Measurements from ENCODE around the gene BLOC1S3. TPM values are rescaled to one million over a fixed set of nuclear protein-coding genes. Genes with fewer than 3 reads are reported as not detected.

The BLOC1S3 gene
- total RNA-seq, 2 donors from 2014 or later: 15.0 to 16.7 TPM

GRCh38 chr19:45142726-45143110 is 35.9 kb upstream of the BLOC1S3 start:
- ATAC-seq (no peak), DNase-seq (ENCODE audit: low spot score in 2 of 2) (no peak)
- peak overlapping the region; percentile 44 to 87 for H3K27ac Mint-ChIP-seq
- peaks cover 0 to 5% of the 10 kb centered on the region in 2 donors for H3K36me3 Mint-ChIP-seq
- H3K9me3 Mint-ChIP-seq: no peaks in the 10 kb centered on the region

DNA sequence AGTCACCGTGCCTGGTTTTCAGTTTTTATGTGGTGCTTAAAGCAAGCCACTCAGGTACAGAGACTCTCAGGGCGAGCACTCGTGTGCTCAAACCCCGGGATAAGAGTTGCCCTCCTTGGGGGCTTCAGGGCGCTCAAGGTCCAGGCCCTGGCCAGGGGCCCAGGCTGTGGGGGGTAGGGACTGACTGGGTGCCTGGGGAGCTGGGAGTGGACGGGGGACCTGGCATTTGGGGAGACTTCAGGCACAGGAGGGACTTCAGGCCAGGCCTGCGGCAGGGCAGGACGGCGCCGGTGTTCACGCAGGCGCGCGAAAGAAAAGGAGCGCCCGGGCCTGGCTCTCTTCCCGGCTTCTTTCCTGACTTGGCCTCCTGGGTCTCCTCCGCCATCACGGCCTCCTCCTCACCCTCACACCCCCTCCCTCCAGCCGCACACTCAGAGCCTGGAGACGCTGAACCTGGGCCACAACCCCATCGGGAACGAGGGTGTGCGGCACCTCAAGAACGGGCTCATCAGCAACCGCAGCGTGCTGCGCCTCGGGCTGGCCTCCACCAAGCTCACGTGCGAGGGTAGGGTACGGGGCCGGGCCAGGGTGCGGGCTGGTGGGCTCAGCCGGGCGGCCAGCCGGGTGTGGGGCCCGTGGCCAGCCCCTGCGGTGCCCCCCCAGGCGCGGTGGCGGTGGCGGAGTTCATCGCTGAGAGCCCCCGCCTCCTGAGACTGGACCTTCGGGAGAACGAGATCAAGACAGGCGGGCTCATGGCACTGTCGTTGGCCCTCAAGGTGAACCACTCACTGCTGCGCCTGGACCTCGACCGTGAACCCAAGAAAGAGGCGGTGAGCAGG is 33.9 kb upstream of the BLOC1S3 start:
- H3K36me3 Mint-ChIP-seq: peaks cover 0 to 5% of the 10 kb centered on the region in 2 donors
- H3K9me3 Mint-ChIP-seq: no peaks in the 10 kb centered on the region
- DNase-seq (ENCODE audit: low spot score in 2 of 2) (no peak), ATAC-seq (no peak)
- no peak overlapping the region for H3K27ac Mint-ChIP-seq

- DNase-seq (ENCODE audit: low spot score in 2 of 2) (no peak), ATAC-seq (no peak)
- Mint-ChIP-seq H3K27ac (no peak overlapping the region), H3K36me3 (peaks cover 0 to 5% of the 10 kb centered on the region in 2 donors), H3K9me3 (no peaks in the 10 kb centered on the region)
These were observed 33.1 kb upstream of the BLOC1S3 start for GRCh38 chr19:45145270-45146189.

GRCh38 chr19:45146251-45146650 is 32.3 kb upstream of the BLOC1S3 start:
- ATAC-seq: no peak
- no peak for DNase-seq (ENCODE audit: low spot score in 2 of 2)
- H3K36me3 Mint-ChIP-seq: peaks cover 0 to 5% of the 10 kb centered on the region in 2 donors
- H3K27ac Mint-ChIP-seq: no peak overlapping the region
- no peaks in the 10 kb centered on the region for H3K9me3 Mint-ChIP-seq

DNA sequence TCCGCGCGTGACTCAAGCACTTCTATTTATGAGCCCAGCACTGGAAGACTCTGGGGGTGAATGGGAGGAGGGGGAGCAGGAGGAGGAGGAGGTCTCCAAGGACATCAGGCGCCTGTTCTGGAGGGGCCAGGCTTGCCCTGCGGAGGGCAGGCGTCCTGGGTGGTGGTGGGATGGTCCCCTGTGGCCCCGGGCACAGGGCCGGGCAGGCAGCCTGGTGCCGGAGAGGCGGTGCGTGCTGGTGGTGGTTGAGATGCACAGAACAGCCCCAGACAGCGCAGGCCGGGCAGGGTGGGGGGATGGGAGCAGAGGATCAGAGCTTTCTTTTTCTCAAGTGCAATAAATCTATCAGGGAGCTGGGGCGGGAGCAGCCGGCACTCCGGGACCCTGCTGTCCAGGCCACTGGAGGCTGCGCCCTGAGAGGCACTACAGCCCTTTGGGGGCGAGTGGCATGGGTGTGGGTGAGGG is 31.8 kb upstream of the BLOC1S3 start:
- H3K27ac Mint-ChIP-seq: no peak overlapping the region
- ATAC-seq (no peak), DNase-seq (ENCODE audit: low spot score in 2 of 2) (no peak)
- peaks cover 0 to 9% of the 10 kb centered on the region in 2 donors for H3K36me3 Mint-ChIP-seq
- no peaks in the 10 kb centered on the region for H3K9me3 Mint-ChIP-seq

DNA sequence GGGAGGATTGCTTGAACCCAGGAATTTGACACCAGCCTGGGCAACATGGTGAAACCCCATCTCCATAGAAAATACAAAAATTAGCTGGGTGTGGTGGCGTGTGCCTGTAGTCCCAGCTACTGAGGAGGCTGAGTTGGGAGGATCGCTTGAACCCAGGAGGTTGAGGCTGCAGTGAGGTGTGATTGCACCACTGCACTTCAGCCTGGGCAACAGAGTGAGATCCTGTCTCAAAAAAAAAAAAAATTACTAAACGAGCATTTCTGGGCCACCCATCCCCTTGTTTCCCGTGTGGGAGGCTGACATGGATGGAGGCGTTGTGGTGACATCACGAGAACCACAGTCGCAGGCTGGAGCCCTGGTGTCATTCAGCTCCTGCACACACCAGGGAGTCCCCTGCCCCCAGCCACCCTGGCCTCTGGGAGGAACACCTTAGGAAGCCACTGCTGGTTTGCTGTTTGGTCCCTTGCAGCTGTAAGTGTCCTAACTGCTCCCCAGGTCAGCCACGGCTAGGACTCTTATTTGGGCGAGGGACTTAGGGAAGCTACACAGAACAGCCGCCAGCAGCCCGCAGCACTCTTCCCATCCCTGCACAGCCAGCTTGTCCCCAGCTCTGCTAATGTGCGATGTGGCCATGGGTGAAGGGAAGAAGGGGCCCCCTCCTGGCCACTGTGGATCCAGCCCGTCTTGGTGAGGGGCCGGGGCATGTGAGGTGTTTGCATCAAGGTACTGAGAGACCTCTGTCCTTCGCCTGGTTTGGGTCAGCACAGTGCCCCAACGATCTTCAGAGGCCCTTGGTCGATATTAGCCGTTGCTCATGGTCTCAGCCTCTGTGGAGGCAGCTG is 30.5 kb upstream of the BLOC1S3 start:
- DNase-seq (ENCODE audit: low spot score in 2 of 2) (no peak), ATAC-seq (no peak)
- Mint-ChIP-seq H3K9me3 (peaks cover 0 to 4% of the 10 kb centered on the region in 2 donors), H3K36me3 (peaks cover 5 to 6% of the 10 kb centered on the region in 2 donors), H3K27ac (no peak overlapping the region)

DNA sequence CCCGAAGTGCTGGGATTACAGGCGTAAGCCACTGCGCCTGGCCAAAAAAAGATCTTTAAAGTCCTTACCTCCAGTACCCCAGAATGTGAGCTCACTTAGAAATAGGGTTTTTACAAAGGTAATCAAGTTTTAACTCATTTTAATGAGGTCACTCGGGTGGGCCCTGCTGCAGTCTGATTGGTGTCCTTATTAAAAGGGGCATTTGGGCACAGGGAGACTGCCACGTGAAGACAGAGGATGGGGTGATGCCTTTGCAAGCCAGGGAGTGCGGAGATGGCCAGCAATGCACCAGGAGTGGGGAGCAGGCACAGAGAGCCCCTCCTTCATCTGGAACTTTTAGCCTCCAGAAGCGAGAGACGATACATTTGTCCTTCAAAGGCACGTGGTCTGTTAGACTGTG is 29.5 kb upstream of the BLOC1S3 start:
- no peak for ATAC-seq
- peaks cover 0 to 4% of the 10 kb centered on the region in 2 donors for H3K9me3 Mint-ChIP-seq
- H3K27ac Mint-ChIP-seq: no peak overlapping the region
- no peak for DNase-seq (ENCODE audit: low spot score in 2 of 2)
- peaks cover 5 to 9% of the 10 kb centered on the region in 2 donors for H3K36me3 Mint-ChIP-seq

- DNase-seq (ENCODE audit: low spot score in 2 of 2): no peak
- Mint-ChIP-seq H3K9me3 (peaks cover 0 to 4% of the 10 kb centered on the region in 2 donors), H3K27ac (no peak overlapping the region)
These were observed 28.4 kb upstream of the BLOC1S3 start for GRCh38 chr19:45150180-45150579.

DNA sequence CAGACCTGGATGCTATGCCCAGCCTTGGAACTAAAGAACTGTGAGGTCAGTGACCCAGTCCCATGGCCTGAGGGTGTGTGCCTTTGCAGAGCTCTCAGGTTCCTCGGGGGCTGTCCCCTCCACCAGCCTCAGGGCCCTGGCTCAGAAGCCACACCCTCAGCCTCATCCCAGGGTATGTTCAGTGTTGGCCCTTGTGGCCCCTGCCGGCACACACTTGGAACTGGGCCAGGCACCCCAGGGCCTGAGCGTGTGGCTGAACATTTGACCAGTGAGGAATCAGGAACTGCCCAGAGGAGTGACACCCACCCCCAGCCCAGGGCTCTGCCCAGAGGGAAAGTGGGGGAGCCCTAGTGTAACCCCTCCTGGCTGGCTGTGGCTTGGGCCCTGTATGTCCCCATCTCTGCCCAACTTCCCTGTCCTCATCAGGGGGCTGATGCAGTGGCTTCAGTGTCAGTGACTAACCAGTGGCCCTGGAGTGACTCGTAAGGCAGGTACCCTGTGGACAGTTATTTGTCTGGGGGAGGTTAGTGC is 27.8 kb upstream of the BLOC1S3 start:
- Mint-ChIP-seq H3K9me3 (peaks cover 0 to 4% of the 10 kb centered on the region in 2 donors), H3K27ac (no peak overlapping the region)

More at GRCh38 chr19:45150180-45150579, 28.4 kb upstream of the BLOC1S3 start:
- no peak for ATAC-seq
- peaks cover 5 to 11% of the 10 kb centered on the region in 2 donors for H3K36me3 Mint-ChIP-seq

DNA sequence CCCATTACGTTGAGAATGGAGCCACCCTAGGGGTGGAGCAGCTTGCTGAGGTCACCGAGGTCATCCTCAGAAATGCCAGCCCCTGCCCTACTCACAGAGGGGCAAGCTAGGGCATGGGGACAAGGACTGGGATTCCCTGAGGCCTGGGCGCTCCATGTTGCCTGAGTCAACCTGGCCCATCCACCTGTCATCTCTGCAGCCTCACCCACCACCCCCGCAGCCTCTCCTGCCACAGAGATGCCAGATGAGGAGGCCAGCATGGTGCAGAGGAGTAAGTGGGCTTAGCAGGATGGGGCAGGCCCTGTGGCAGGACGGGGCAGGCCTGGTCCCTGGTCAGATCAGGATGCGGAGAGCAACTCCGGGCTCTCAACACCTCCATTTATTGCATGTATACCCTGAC is 27.3 kb upstream of the BLOC1S3 start:
- peaks cover 5 to 11% of the 10 kb centered on the region in 2 donors for H3K36me3 Mint-ChIP-seq
- DNase-seq (ENCODE audit: low spot score in 2 of 2): no peak
- ATAC-seq: no peak
- H3K27ac Mint-ChIP-seq: peak overlapping the region in 1 of 2 donors; percentile 7
- peaks cover 0 to 4% of the 10 kb centered on the region in 2 donors for H3K9me3 Mint-ChIP-seq

More for the DNA sequence above, 27.8 kb upstream of the BLOC1S3 start:
- DNase-seq (ENCODE audit: low spot score in 2 of 2): no peak
- peaks cover 5 to 11% of the 10 kb centered on the region in 2 donors for H3K36me3 Mint-ChIP-seq
- ATAC-seq: peak in 1 of 2 donors; percentile 34

DNA sequence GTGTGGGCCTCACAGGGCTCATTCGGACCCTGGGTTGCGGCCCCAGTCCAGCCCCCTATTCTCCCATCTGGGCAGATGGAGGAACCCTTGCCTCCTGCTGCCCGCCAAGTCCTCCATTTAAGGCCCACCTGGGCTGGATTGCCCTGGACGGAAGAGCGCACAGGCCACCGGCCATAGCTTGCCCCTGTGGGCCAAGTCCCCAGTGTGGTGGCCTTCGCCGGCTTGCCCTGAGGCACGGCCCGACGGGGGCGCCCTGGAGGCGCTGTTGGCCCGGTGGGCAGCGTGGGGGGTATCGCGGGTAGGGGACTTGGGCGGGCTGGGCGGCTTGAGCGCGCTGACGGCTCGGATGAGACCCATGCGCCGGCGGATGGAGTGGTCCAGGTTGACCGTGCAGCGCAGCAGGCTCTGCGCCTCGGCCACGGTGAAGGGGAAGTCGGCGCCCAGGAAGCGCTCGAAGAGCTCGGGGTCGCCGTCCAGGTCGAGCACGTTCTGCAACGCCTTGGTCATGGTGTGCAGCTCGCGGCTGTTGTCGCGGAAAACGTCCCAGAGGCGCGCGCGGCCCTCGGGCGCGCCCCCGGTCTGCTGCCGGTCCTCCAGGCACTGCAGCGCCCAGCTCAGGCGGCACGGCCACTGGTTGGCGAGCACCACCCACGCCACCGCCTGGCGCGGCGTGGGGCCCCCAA is 26.6 kb upstream of the BLOC1S3 start:
- no peak overlapping the region for H3K27ac Mint-ChIP-seq
- H3K9me3 Mint-ChIP-seq: peaks cover 0 to 4% of the 10 kb centered on the region in 2 donors
- peaks cover 5 to 11% of the 10 kb centered on the region in 2 donors for H3K36me3 Mint-ChIP-seq
- no peak for DNase-seq (ENCODE audit: low spot score in 2 of 2)
- no peak for ATAC-seq

DNA sequence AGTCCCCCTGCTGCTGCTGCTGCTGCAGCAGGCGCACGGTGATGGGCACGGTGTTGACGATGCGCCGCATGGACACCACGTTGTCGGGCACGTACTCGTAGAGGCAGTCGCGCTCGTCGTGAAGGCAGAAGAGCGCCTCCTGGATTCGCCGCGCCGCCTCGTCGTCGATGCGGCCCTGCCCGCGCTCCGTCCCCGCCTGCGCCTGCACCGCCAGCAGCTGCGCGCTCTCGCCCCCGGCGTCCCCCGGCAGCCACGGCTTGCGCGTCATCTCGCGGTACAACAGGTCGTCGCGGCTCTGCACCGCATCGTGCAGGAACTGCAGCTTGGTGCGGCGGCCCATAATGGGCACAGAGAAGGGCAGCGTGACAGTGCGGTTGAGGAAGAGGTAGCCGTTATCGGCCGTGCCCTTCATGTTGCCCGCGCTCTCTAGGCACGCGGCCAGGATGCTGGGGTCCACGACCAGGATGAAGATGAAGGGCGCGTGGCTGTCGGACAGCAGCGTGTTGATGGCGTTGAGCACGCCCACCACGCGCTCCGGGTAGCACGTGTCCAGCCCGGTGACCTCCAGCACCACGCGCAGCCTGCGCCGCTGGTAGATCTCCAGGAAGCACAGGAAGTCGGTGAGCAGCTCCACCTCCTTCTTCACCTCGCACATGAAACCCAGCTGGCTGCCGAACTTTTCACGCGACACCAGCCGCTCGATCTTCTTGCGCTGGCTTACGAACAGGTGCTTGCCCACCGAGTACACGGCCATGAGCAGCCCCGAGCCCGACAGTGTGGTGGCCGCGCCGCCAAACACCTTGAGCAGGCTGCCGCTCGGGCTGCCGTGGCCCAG is 25.9 kb upstream of the BLOC1S3 start:
- H3K9me3 Mint-ChIP-seq: peaks cover 0 to 4% of the 10 kb centered on the region in 2 donors
- DNase-seq (ENCODE audit: low spot score in 2 of 2): peak in 1 of 2 donors; percentile 31
- H3K27ac Mint-ChIP-seq: no peak overlapping the region
- peak; percentile 41 to 53 for ATAC-seq
- H3K36me3 Mint-ChIP-seq: peaks cover 5 to 11% of the 10 kb centered on the region in 2 donors

- DNase-seq (ENCODE audit: low spot score in 2 of 2) (peak in 1 of 2 donors; percentile 35), ATAC-seq (peak; percentile 14 to 26)
- Mint-ChIP-seq H3K27ac (peak overlapping the region in 1 of 2 donors; percentile 24), H3K36me3 (peaks cover 5 to 11% of the 10 kb centered on the region in 2 donors), H3K9me3 (peaks cover 0 to 4% of the 10 kb centered on the region in 2 donors)
These were observed 25.1 kb upstream of the BLOC1S3 start for GRCh38 chr19:45153339-45154063.
